Activated CD4-positive, alpha-beta T cell treated with anti-CD3 and anti-CD28 coated beads, Interleukin-2, amount 50 U/mL, for 24 hours (primary cell): Measurements from ENCODE around the gene GCG.

Source experiments
- DNase-seq, 2 donors: peaks; one replicate each; pipeline ENCODE4 v3.0.0-alpha.2; 2020; ENCODE audit warnings: low read depth in 1 of 2, low spot score in 1 of 2

GCG gene

DNA sequence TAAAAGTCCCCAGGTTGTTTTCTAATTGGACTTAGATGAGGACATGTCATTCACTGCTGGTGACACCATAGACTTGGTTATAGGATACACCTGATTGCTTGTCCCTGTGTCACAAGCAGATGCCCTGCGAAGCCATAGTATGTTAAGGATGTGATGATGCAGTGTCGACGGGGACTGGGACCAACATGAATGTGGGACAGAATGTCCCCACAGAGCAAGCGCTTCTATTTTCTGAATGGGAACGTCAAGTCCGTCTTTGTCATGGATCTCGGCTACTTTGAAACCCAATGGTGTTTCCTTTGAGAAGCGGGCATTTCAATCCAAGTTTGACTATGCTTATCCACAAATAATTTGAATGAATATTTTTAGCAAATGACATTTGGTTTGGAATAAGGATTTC lies 2.1 kb downstream of the GCG start:
- DNase-seq: no peak

DNA sequence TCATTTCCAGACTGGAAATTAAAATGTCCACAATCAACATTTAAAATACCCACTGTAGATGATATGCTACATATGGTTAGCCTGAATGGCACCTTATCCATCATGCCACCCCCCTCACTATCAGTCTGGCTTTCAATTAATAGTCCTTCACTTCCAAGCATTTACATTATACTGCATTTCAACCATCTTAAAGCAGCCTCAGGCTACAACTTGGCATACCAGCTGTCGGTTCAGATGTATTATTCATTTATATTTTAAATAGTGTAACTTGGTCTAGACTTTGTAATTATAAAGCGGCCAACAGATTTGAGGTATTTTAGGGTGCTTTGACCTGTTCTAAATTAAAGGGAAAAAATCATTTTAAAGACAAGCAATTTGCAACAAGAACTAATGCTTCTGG lies 2.6 kb downstream of the GCG start:
- DNase-seq: no peak

DNA sequence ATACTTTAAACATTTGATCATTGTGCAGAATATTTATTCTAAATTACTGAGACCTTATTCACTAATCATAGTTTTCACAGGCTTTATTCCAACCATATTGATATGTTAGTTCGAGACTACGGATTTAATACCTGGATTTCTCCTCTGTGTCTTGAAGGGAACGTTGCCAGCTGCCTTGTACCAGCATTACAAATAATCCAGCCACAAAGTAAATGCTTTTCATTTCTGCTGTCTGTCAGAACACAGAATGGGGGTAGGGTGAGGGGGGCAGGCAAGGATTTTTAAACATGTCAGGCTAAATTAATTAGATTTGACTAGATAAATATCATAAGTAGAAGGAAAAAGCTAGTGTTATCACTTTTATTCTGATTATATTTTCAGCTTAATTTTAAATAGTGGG lies 3.1 kb downstream of the GCG start:
- DNase-seq: no peak

DNA sequence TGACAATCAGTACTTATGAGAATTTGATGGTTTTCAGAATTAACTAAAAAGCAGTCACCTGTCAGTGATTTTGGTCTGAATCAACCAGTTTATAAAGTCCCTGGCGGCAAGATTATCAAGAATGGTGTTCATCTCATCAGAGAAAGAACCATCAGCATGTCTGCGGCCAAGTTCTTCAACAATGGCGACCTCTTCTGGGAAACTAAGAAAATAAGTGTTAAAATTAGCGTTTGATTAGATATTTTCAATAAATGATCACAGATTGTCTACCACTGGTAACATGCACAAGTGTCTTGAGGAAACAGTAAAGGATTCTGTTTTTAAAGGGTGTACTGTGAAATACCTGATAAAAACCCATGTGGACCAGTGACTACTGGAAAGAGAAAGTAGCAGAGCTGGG lies 8.1 kb downstream of the GCG start:
- DNase-seq: no peak

DNA sequence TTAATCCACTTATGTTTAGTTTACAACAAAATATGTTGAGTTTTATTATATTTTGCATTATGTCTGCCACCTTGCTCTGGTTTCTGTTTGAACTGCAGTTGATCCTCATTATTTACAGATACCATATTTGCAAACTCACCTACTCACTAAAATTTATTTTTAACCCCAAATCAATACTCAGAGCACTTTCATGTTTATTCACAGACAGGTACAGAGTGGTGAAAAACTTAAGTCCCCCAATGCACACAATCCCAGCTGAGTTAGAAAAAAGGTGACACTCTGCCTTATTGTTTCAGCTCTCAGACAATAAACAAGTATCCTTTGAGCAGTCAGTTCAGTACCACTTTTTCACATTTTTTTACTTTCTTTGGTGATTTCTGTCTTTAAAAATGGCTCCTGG lies 13.7 kb downstream of the GCG start:
- no peak for DNase-seq

DNA sequence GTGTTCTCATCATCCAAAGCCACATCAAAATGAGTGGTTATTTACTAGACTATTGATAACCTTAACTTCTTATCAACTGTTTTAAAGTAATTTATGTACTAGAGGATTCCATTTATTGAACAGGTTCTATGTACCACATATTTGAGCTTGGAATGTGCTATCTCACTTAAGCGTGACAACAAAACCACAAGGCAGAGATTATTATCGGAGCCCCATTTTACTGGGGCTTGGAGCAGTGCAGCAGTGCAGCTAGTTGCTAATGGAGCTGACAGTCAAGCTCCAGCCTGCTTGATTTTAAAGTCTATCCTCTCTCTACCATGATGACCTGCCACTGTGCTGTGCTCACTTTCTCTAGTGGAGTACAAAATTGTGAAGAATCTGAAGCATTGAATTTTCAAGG lies 24.6 kb downstream of the GCG start:
- no peak for DNase-seq

DNA sequence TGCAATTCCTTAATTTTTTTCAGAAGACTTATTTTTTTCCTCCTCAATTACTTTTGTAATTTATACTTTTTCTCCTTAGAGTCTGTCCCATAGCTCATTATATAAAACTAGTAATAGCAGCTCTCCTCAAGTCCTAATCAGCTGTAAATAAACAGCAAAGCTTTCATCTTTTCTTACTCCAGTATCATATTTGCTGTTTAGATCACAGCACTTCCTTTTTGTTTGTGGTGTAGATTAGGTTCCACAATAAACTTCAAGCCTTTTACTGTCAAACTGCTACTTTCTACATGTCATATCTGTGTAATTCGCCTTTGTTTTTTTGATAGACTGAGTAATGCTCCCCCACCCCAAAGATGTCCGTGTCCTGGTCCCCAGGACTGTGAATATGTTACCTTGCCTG lies 25.5 kb downstream of the GCG start:
- DNase-seq: no peak

DNA sequence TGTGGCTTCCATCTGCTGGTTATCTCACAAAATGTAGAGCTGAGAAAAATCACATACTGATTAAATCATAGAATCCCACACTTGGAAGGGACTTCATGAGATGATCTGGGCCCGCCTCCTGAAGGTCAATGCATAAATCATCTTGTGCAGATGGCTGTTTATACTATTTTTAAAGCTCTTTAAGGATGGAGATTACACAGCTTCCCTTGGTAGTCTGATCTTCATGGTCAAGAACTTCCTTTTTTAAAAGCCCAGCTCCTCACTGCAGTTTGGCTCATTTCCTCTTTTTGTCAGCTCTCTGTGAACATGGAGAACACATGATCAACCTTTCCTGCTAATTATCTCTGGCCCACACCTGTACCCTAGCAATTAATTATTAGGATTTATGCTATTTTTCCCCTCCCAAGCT lies 25.9 kb downstream of the GCG start:
- DNase-seq: no peak

DNA sequence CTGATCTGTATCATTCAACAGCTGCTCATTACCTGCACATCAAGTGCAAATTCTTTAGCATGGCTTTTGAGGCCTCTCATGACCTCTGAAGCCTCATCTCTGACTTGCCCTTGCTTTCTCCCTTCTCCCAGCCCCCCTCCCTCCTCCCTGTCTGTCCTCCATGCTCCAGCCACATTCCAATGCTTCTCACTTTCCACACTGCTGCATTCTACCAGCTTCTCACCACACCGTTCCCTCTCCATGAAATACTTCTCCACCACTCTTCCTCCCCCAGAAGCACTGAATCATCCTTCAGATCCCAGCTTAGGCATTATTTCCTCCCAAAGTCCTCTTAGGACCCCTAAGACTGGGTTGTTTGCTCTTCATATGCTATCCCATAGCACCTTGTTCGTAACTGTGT lies 26.9 kb downstream of the GCG start:
- no peak for DNase-seq

DNA sequence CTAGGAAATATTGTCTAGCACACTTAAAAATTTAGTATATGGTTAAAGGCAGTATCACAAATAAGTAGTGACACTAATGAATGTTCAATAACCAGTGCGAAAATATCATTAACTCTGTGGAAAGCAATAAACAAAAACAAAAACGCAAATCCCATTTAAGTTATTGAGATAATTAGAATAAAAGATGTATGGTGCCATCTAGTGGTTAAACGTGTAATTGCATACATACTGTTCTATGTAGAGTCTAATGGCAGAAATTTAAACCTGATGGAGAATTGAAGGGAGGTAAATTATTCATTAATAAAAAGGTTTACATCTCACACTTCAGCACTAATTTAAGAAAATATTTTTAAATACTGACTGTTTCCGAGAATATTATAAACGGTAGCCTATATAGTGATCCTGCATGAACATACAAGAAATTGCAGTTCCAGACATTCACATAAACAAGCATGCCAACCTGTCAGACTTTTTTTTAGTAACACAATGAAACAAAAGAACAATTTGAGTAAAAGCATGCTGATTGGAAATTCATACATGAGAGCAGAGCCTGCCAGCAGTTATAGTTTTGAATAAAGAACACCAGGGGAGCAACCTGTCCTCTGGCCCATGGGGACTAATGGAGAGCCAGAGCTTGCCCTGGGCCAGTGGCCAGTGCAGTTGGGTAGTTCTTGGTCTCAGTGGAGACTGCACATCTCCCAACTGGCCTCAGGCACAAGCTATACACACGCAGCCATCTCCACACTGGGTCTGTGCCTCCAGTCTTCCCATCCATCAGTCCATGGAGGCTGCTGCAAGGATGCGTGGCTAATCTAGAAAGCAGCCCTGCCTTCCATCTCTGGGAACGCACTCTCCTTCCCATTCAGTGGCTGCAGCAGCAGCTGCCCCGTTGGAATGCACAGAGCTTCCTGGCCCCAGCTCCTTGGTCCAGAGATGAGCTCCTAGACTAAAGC lies 28.0 kb downstream of the GCG start:
- DNase-seq: peak in 1 of 2 donors; percentile 49

DNA sequence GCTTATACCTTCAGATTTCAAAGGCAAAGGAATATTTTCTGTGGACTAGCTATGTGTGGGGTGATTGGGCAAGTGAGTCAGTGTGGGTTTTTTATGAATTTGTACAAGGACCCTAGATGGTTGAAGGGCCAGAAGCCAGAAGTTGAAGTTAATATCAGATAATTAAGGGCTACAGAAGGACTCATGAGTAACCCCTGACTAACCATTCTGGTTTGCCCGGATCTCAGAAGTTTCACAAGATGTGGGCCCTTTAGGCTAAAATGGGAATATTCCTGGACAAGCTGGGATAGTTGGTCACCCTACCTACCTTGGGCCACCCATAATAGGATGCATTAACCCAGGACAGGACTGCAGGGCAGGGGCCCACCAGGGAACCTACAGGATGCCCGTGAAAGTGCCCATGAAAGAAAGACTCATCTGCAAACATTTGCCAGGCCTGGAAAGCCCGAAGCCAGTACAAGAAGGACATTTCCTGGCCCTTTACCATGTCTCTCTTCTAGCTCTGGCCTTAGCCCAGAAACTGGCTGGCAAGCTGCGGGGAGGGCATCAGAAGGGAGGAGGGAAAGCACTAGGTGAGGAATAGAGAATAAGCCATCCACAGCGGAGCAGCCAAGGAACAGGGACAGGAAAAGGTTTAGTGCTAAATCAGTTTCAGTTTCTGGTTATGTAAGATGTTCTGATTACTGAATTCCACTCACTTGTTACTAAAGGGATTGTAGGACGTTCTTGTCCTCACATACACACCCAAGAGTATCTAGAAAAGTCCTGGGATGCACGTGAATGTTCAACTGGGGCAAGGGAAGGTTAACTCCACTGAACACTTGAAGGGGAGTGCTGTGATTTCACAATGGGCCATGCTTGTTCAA lies 33.6 kb downstream of the GCG start:
- no peak for DNase-seq

DNA sequence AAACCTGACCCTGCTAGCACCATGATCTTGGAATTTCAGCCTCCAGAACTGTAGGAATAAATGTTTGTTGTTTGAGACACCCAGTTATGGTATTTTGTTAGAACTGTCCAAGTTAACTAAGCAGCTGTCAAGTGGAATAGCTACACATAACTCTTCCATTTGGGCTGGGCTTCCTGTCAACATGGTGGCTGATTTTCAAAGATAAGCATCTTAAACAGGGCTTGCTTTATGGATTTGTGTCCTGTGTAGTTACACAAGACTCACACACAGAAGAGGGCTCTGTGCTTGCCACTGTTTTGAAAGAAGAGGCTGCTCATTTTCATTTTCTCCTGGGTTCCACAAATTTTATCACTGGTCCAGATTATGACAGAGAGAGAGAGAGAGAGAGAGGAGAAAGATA lies 35.7 kb downstream of the GCG start:
- DNase-seq: no peak

DNA sequence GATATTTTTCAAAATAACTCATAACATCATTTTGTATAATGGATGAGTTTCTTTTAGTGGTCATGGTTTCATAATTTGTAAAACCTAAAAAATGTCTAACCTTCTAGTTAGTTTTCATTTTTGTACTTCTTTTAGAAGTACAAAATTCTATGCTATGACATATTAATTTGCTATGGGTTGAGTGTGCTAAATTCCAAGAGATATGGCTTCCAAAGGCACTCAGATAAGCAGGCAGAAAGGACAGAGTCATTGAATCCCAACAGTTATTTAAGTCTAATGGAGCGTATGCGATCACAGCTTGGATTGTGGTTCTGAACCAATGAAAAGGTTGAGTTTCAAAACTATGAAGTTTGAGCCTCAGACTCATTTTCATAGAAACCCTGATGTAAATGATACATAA lies 37.0 kb downstream of the GCG start:
- DNase-seq: no peak

DNA sequence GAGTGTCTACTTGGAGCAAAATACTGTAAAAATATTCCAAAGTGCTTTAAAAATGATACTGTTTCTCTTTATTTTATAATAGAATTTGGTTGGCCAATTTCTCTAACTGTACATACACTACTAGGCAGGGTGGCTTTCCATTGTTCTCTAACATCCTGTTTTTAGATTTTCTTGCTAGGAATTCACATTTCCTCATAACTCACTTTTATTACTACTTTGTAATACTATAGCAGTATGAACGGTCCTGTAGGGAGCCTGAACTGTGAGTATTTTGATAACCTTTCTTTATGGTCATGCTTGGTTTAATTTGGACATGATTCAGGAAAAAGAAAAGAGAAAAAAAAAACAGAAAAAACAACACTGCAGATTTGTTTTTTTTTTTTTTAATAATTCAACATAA lies 37.8 kb downstream of the GCG start:
- no peak for DNase-seq

DNA sequence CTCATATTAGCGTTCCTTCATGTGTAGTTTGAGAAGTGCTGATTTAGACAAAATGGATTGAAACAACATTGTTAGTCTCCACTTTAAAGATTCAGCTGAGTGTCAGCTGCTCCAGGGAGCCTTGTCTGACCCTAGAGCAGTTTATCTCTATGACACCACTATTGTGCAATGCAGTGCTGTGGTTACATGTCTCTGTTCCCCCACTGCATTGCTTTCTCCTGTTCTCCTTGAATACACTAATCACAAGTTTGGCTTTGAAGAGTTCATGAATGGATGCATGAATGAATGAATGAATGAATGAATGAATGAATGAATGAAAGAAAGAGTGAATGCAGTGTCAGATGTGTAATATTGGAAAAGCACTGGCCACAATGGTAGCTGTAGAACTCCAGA lies 38.3 kb downstream of the GCG start:
- no peak for DNase-seq

DNA sequence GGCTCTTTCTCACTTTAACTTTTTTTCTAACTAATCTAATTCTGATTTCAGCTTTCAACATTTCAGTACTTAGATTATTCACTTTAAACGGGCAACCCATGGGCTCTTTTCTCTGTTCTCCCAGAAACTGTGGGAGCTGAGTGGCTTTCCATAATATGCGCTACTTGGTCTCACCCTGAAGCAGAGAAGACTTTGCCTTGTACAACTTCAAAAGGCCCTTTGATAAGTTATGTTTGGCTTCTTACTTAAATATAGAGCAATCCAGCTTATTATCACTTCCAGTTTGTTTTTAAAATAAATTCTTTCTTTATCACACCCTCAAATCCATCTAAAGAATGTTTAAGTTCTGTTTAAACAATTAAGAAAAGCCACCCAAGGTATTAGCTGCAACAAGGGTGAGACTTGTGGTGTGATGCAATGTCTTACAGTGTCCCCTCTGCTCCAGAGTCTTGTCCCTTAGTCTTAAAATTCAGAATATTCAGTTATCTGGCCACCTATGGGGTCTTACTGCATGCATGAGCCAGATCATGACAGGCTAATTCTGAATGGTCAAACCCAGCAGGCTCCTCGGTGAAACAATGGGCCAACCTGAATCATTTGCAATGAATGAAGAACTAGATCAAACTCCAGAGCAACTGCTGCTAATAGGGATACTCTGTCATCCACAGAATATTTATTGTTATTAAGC lies 38.8 kb downstream of the GCG start:
- DNase-seq: no peak

DNA sequence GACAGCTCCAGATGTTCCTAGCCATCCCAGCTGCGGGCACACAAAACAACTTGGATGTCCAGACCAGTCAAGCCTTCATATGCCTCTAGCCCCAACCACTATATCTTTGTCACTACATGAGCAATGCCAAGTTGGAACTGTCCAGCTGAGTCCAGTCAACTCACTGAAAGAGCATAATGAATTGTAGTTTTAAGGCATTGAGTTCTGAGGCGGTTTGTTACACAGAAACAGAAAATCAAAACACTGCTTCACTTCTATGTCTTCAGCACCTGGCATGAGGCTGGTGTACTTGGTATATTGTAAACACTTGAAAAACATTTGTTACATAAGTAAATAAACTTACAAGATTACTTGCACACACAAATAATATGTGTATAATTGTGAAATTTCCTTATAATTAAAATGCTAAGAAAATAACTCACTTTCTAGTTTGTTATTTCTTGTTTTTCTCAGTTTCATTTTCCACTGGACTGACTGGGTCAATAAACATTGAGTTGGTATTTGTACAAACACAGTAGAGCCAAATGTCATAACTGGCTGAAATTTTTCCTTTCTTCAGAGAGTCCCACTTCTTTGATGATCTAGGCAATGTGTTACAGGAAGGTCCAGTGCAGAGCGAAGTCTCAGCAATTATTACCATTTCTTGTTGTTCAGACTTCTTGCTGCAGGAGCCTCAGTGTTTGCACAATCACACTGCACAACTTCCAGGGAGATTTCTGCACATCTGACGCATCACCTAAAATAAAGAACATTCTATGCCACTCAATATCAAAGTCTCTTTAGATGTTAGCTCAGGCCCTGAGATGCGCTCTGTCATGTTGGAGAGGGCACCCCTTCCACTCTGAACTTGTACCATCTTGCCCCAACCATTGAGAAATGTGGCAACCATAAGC lies 39.8 kb downstream of the GCG start:
- no peak for DNase-seq

DNA sequence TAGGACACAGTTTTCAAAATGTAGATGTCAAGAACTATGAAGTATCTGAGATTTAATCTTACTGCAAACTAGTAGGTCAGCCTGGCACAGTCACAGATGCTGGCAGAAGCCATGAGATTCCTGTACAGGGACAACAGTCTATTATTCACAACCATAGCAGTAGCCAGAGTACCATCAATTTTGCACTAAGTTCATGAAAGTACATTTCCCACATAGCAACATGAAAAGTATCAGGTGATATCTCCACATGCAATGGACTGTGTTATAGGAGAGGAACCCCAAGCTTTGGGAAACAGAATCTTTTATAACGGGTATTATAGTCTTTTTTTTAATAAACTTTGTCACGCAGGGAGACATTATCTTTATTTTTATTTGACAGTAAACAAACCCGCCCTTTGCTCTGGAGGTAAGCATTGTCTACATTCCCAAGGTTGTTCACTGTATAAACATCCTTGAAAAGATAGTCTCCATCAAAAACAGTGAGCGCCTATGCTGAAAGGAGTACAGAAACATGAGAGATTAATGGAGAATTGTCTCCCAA lies 44.6 kb downstream of the GCG start:
- no peak for DNase-seq

DNA sequence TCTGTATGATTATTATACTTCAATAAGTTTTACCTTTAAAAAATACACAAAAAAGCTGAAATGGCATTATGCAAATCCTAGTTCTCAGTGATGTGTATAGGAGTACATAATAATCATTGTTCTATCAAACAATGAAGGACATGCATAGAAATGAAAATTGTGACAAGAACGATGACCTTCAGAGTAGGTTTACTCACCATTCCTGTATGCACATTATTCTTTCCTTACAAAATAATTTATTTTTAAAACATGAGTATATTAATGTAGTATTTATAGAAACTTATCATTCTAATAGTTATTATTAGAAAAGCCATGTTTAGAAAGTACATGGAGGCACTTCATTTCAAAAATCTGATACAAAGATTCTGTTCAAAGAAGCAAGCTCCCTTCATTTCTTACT lies 45.3 kb downstream of the GCG start:
- DNase-seq: no peak

DNA sequence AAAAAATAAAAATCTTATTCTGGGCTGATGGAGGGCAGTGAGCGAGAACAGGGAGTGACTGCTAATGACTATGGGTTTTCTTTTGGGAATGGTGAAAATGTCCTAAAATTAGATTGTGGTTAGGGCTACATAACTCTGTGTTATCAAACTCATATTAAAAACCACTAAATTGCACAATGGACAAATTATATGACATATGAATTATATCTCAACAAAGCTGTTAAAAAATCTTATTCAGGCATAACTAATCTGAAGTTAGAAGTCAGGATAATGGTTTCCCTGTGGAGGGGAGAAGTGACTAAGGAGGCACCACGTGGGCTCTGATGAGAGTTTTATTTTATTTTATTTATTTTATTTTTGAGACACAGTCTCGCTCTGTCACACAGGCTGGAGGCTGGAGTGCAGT lies 45.9 kb downstream of the GCG start:
- DNase-seq: no peak
